GM12865 (cell line): Measurements from ENCODE around the gene FEZ2.

Source experiments
- DNase-seq: peaks from one replicate; pipeline ENCODE4 v3.0.0; 2010; ENCODE audit warnings: low read depth
- H3K4me3 ChIP-seq: 2 replicates; pipeline ENCODE4 v1.5.1; 2011; ENCODE audit warnings: mild to moderate bottlenecking, low read depth, low read length, control low read depth
- CTCF ChIP-seq: IDR thresholded peaks from 2 replicates; pipeline ENCODE4 v1.5.1; 2011; ENCODE audit warnings: low read length, control low read depth, low read depth, inconsistent platforms; ENCODE audit not compliant: insufficient read depth; ENCODE audit errors: missing control alignments

FEZ2 gene

DNA sequence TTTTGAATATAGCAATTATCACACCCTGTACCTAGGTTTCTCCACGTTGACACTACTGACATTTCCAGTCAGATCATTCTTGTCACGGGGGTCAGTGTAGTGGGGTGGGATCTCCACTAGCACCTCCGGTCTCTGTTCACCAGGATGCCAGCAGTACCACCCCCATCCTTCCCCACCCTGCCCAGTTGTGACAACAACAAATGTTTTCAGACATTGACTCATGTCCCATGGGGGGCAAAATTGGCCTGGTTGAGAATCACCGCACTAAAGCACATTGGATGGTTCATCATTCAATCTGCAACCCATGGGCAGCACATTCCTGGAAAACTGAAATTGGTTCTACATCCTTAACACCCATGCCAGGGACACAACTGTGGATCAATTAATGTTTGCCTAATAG is 32.3 kb downstream of the FEZ2 start:
- TF ChIP-seq CTCF: no peak

GRCh38 chr2:36564377-36564930 is 33.5 kb downstream of the FEZ2 start:
- TF ChIP-seq CTCF: no peak
- DNase-seq: no peak
- no peak overlapping the region for H3K4me3 ChIP-seq

More for the DNA sequence above, 32.3 kb downstream of the FEZ2 start:
- DNase-seq: no peak
- H3K4me3 ChIP-seq: no peak overlapping the region

- TF ChIP-seq CTCF: no peak
- no peak overlapping the region for H3K4me3 ChIP-seq
These were observed 34.9 kb downstream of the FEZ2 start for GRCh38 chr2:36562973-36563532.

DNA sequence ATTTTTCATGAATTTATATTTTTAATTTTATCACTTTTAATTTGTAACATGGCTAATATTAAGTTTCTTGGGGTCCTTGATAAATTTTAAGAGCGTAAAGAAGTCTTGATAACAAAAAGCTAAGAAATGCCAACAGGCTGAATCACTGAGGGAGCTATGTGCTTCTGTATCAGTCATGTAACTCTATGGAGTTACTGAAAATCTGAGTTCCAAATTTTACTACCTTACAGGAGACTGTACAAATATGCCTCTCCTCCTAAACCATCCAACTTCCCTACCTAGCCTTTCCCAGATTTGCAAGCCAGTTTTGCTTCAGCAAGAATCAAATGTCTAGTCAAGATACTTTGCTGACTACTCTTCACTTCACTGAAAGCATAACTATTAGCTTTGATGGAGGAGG is 35.7 kb downstream of the FEZ2 start:
- H3K4me3 ChIP-seq: no peak overlapping the region
- no peak for DNase-seq
- TF ChIP-seq CTCF: no peak

More at GRCh38 chr2:36562973-36563532, 34.9 kb downstream of the FEZ2 start:
- DNase-seq: no peak

GRCh38 chr2:36561237-36561944 is 36.6 kb downstream of the FEZ2 start:
- DNase-seq: no peak
- no peak overlapping the region for H3K4me3 ChIP-seq
- no peak for TF ChIP-seq CTCF

GRCh38 chr2:36560726-36561125 is 37.2 kb downstream of the FEZ2 start:
- no peak for DNase-seq
- no peak overlapping the region for H3K4me3 ChIP-seq
- TF ChIP-seq CTCF: no peak
